ENCODE data around the gene TIFAB.

The TIFAB gene

GRCh38 chr5:135487037-135487395 lies 34.9 kb upstream of the TIFAB start:
- H3F3A ChIP-seq (ENCODE audit: control insufficient read depth, insufficient read depth): no peaks in the 10 kb centered on the region
- no peaks in the 10 kb centered on the region for H3K9me2 ChIP-seq (replicated peaks; ENCODE audit: control insufficient read depth, low read length)
- H3K36me3 ChIP-seq (ENCODE audit: control insufficient read depth, low read length): no peaks in the 10 kb centered on the region
- TF ChIP-seq CTCF (IDR thresholded peaks at IDR 0.05; ENCODE audit: low read depth, low read length, poor library complexity, severe bottlenecking) (no peak), EZH2phosphoT487 (IDR thresholded peaks at IDR 0.05; ENCODE audit: borderline replicate concordance, low read length) (no peak)
- H3K9me3 ChIP-seq (ENCODE audit: control insufficient read depth, insufficient read depth, low read length): no peaks in the 10 kb centered on the region
- no peak overlapping the region for H3K27ac ChIP-seq (ENCODE audit: low read depth, low read length)
- peaks cover 45% of the 10 kb centered on the region for H3K27me3 ChIP-seq (ENCODE audit: control insufficient read depth, low read length)
- no peaks in the 10 kb centered on the region for H3K4me1 ChIP-seq (ENCODE audit: control insufficient read depth, low read length)
- H4K20me1 ChIP-seq (ENCODE audit: control insufficient read depth, insufficient read depth, low read depth, low read length): no peaks in the 10 kb centered on the region
- no peaks in the 10 kb centered on the region for H3K79me2 ChIP-seq (ENCODE audit: control insufficient read depth, low read length)
- no peak overlapping the region for H3K4me2 ChIP-seq (ENCODE audit: low read length)
- no peak overlapping the region for H3K4me3 ChIP-seq (ENCODE audit: low read length)

DNA sequence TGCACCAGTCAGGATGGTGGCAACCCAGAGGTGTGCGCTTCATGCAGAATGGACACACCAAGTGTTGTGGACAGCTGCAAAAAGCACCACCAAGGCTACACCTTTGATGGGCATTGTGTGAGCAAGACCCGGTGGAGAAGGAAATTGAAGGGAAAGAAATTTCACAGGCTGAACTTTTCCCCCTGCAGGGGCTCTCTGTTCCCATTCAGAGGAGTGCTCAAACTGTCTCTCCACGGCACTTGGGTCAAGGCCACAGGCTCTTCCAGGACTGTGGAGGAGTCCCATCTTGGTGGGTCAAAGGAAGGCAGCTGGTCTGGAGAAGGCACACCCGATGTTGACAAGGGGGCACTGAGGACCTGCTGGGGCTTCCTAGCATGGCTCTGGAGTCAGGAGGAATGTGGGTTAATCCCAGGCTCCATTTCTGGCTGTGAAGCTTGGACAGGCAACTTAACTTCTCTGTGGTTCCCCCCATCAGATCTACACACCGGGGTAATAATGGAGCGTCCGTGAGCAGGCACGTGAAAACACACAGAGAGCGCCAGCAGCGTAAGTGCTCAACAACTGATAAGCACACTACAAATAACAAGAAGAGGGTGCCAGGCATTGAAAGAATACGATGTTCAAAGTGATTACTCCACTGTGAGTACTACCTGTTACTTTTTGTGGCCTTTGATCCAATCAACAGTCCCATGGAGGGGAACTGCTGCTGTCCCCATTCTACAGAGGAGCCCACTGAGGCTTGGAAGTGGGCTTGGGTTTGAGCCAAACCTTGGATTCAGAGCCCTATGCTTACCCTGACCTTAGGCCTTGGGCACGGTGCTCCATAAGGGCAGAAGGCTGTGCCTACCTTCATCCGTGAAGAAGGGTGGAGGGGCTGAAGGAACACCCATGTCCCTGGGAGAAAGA lies 34.2 kb upstream of the TIFAB start:
- Histone ChIP-seq H3F3A (ENCODE audit: control insufficient read depth, insufficient read depth) (no peaks in the 10 kb centered on the region), H3K79me2 (ENCODE audit: control insufficient read depth, low read length) (no peaks in the 10 kb centered on the region), H3K4me1 (ENCODE audit: control insufficient read depth, low read length) (no peaks in the 10 kb centered on the region), H4K20me1 (ENCODE audit: control insufficient read depth, insufficient read depth, low read depth, low read length) (no peaks in the 10 kb centered on the region), H3K27ac (ENCODE audit: low read depth, low read length) (no peak overlapping the region), H3K36me3 (ENCODE audit: control insufficient read depth, low read length) (no peaks in the 10 kb centered on the region), H3K27me3 (ENCODE audit: control insufficient read depth, low read length) (peaks cover 41% of the 10 kb centered on the region), H3K4me2 (ENCODE audit: low read length) (no peak overlapping the region), H3K9me3 (ENCODE audit: control insufficient read depth, insufficient read depth, low read length) (no peaks in the 10 kb centered on the region), H3K9me2 (replicated peaks; ENCODE audit: control insufficient read depth, low read length) (no peaks in the 10 kb centered on the region), H3K4me3 (ENCODE audit: low read length) (no peak overlapping the region)
- no peak for TF ChIP-seq CTCF (IDR thresholded peaks at IDR 0.05; ENCODE audit: low read depth, low read length, poor library complexity, severe bottlenecking)
- no peak for TF ChIP-seq EZH2phosphoT487 (IDR thresholded peaks at IDR 0.05; ENCODE audit: borderline replicate concordance, low read length)

- Histone ChIP-seq H3K4me1 (ENCODE audit: control insufficient read depth, low read length) (no peaks in the 10 kb centered on the region), H3K27me3 (ENCODE audit: control insufficient read depth, low read length) (peaks cover 26% of the 10 kb centered on the region), H3K79me2 (ENCODE audit: control insufficient read depth, low read length) (no peaks in the 10 kb centered on the region), H4K20me1 (ENCODE audit: control insufficient read depth, insufficient read depth, low read depth, low read length) (no peaks in the 10 kb centered on the region), H3K4me3 (ENCODE audit: low read length) (no peak overlapping the region), H3K27ac (ENCODE audit: low read depth, low read length) (no peak overlapping the region), H3K4me2 (ENCODE audit: low read length) (no peak overlapping the region), H3F3A (ENCODE audit: control insufficient read depth, insufficient read depth) (no peaks in the 10 kb centered on the region), H3K36me3 (ENCODE audit: control insufficient read depth, low read length) (no peaks in the 10 kb centered on the region), H3K9me3 (ENCODE audit: control insufficient read depth, insufficient read depth, low read length) (no peaks in the 10 kb centered on the region), H3K9me2 (replicated peaks; ENCODE audit: control insufficient read depth, low read length) (no peaks in the 10 kb centered on the region)
- no peak for TF ChIP-seq CTCF (IDR thresholded peaks at IDR 0.05; ENCODE audit: low read depth, low read length, poor library complexity, severe bottlenecking)
- TF ChIP-seq EZH2phosphoT487 (IDR thresholded peaks at IDR 0.05; ENCODE audit: borderline replicate concordance, low read length): no peak
Measured at GRCh38 chr5:135484674-135485086, 32.5 kb upstream of the TIFAB start.
